NOMO-1 treated with dmso at 0.1 percent for 144 hours (cell line): ENCODE data around the gene OS9.
"Not testable (repeated sequence)": the region's sequence is repeated elsewhere in the genome, so short reads cannot be mapped to it uniquely, and the experiment has no call there.

Experiments
- DNase-seq: peaks from one replicate; lab custom pipeline; 2025; ENCODE audit not compliant: unreplicated experiment; lab: John Stamatoyannopoulos, UW

The OS9 gene

GRCh38 chr12:57693659-57694458, at the start of gene OS9:
Gene OS9, plus strand, starts transcription at chr12:57694132. Its CDS starts 30 bp downstream, at chr12:57694162.
- DNase-seq: peak; percentile 100

GRCh38 chr12:57645990-57646658, 47.8 kb upstream of the OS9 start:
- not testable (repeated sequence) for DNase-seq

- DNase-seq: not testable (repeated sequence)
Observed at GRCh38 chr12:57646659-57647049, 47.3 kb upstream of the OS9 start.

GRCh38 chr12:57654042-57654441, 39.9 kb upstream of the OS9 start:
- no peak for DNase-seq

- DNase-seq: no peak
Observed at GRCh38 chr12:57655541-57656240, 38.2 kb upstream of the OS9 start.

GRCh38 chr12:57656408-57656807, 37.5 kb upstream of the OS9 start:
- DNase-seq: not testable (repeated sequence)

GRCh38 chr12:57657744-57658143, 36.2 kb upstream of the OS9 start:
- no peak for DNase-seq

- no peak for DNase-seq
Observed at GRCh38 chr12:57658890-57659289, 35.0 kb upstream of the OS9 start.

- no peak for DNase-seq
Observed at GRCh38 chr12:57661376-57661775, 32.6 kb upstream of the OS9 start.

- not testable (repeated sequence) for DNase-seq
Observed at GRCh38 chr12:57665066-57665820, 28.7 kb upstream of the OS9 start.

- DNase-seq: no peak
Observed at GRCh38 chr12:57666897-57667296, 27.0 kb upstream of the OS9 start.

- not testable (repeated sequence) for DNase-seq
Observed at GRCh38 chr12:57669691-57670090, 24.2 kb upstream of the OS9 start.

GRCh38 chr12:57671811-57672210, 22.1 kb upstream of the OS9 start:
- not testable (repeated sequence) for DNase-seq

- DNase-seq: no peak
Observed at GRCh38 chr12:57672801-57673200, 21.1 kb upstream of the OS9 start.

GRCh38 chr12:57674691-57675090, 19.2 kb upstream of the OS9 start:
- DNase-seq: no peak

GRCh38 chr12:57677947-57678346, 16.0 kb upstream of the OS9 start:
- DNase-seq: not testable (repeated sequence)

- no peak for DNase-seq
Observed at GRCh38 chr12:57679697-57680096, 14.2 kb upstream of the OS9 start.

GRCh38 chr12:57687862-57688261, 6.1 kb upstream of the OS9 start:
- DNase-seq: no peak

- no peak for DNase-seq
Observed at GRCh38 chr12:57688931-57689330, 5.0 kb upstream of the OS9 start.

- DNase-seq: no peak
Observed at GRCh38 chr12:57692500-57692899, 1.4 kb upstream of the OS9 start.

GRCh38 chr12:57693317-57693658, 644 bp upstream of the OS9 start:
- DNase-seq: no peak
